ENCODE measurements around the gene SCRN1. TPM values are rescaled to one million over a fixed set of nuclear protein-coding genes. Genes with fewer than 3 reads are reported as not detected.

Gene SCRN1
- total RNA-seq, 2 donors from 2014 or later: 9.6 to 13.4 TPM

- intact Hi-C loops (cut with DNase I, micrococcal nuclease): no loop called here
- DNase-seq (no peak), ATAC-seq (no peak)
Observed at GRCh38 chr7:29882481-29882880, 107.1 kb downstream of the SCRN1 start.

GRCh38 chr7:29881724-29882123, 107.9 kb downstream of the SCRN1 start:
- ATAC-seq (no peak), DNase-seq (no peak)
- intact Hi-C loops (cut with DNase I, micrococcal nuclease): no loop called here

GRCh38 chr7:29879609-29880008, 110.0 kb downstream of the SCRN1 start:
- no peak for ATAC-seq
- no peak for DNase-seq
- intact Hi-C loops (cut with DNase I, micrococcal nuclease): no loop called here

GRCh38 chr7:29878081-29878688, 111.4 kb downstream of the SCRN1 start:
- intact Hi-C loops (cut with DNase I, micrococcal nuclease): no loop called here
- DNase-seq (peak in 1 of 2 donors; percentile 29), ATAC-seq (no peak)

- intact Hi-C loops (cut with DNase I, micrococcal nuclease): no loop called here
- ATAC-seq (no peak), DNase-seq (no peak)
Observed at GRCh38 chr7:29877196-29877595, 112.4 kb downstream of the SCRN1 start.

- intact Hi-C loops (cut with DNase I, micrococcal nuclease): no loop called here
- ATAC-seq: no peak
Observed at GRCh38 chr7:29875741-29876140, 113.9 kb downstream of the SCRN1 start.

GRCh38 chr7:29873644-29874294, 115.8 kb downstream of the SCRN1 start:
- intact Hi-C loops (cut with DNase I, micrococcal nuclease): no loop called here
- no peak for ATAC-seq

More at GRCh38 chr7:29875741-29876140, 113.9 kb downstream of the SCRN1 start:
- DNase-seq: no peak

GRCh38 chr7:29871787-29872398, 117.7 kb downstream of the SCRN1 start:
- no peak for DNase-seq
- no peak for ATAC-seq
- intact Hi-C loops (cut with DNase I, micrococcal nuclease): no loop called here

More at GRCh38 chr7:29873644-29874294, 115.8 kb downstream of the SCRN1 start:
- no peak for DNase-seq

Other genes starting within 250 kb of the SCRN1 start
- gene WIPF3, start 183.3 kb downstream of the SCRN1 start, total RNA-seq: 1 to 10 TPM; 1.7 to 2.1 TPM
- gene FKBP14, start 36.9 kb upstream of the SCRN1 start, total RNA-seq: 10 to 100 TPM in 1 of 2 donors, 1 to 10 TPM in 1; 8.8 to 10.3 TPM
- 10 to 100 TPM; 12.4 to 13.6 TPM for gene PLEKHA8, start 38.6 kb upstream of the SCRN1 start, total RNA-seq
- 10 to 100 TPM in 1 of 2 donors, 1 to 10 TPM in 1; 8.7 to 15.2 TPM for gene MTURN, start 145.2 kb upstream of the SCRN1 start, total RNA-seq

All from left colon (tissue), 2 donors.